Tibial artery (tissue), 4 donors: Measurements from ENCODE around the gene TBC1D9B.

Source experiments
- DNase-seq, 2 donors: peaks; one replicate each; pipeline ENCODE4 v3.0.0-alpha.2; 2019
- H3K27ac ChIP-seq, 2 donors: fragments of 200-600 bp; sonication (generic) in 1 of 2; 1 replicate in 1 of 2; 2 replicates in 1 of 2; pipeline ENCODE4 v1.5.1; 2018 to 2019; ENCODE audit warnings: mild to moderate bottlenecking in 1 of 2
- H3K27me3 ChIP-seq, 2 donors: fragments of 200-600 bp; sonication (generic) in 1 of 2; one replicate each; pipeline versions ENCODE4 v1.5.1 to v1.6.0; 2016 to 2019
- H3K36me3 ChIP-seq, 3 donors: fragments of 200-600 bp; sonication (generic) in 2 of 3; one replicate each; pipeline ENCODE4 v1.5.1; 2016 to 2019; ENCODE audit warnings: mild to moderate bottlenecking in 2 of 3
- H3K4me1 ChIP-seq, 4 donors: fragments of 200-600 bp; sonication (generic) in 2 of 4; 1 replicate in 3 of 4; 2 replicates in 1 of 4; pipeline ENCODE4 v1.5.1; 2016 to 2019
- H3K4me3 ChIP-seq, 2 donors: fragments of 200-600 bp; sonication (generic) in 1 of 2; 1 replicate in 1 of 2; 2 replicates in 1 of 2; pipeline ENCODE4 v1.5.1; 2018 to 2019; ENCODE audit warnings: mild to moderate bottlenecking in 2 of 2
- H3K9me3 ChIP-seq, 3 donors: fragments of 200-600 bp; sonication (generic) in 1 of 3; one replicate each; pipeline ENCODE4 v1.5.1; 2016 to 2019
- CTCF ChIP-seq, 2 experiments: fragments of 200-600 bp in 1 of 2; fragments of 450-650 bp in 1 of 2; IDR thresholded peaks; one replicate each; pipeline ENCODE4 v1.5.1; 2017 to 2019; ENCODE audit warnings: antibody characterized with exemption in 2 of 2, mild to moderate bottlenecking in 1 of 2, moderate library complexity in 1 of 2
- intact Hi-C: fragments of 100-400 bp; cut with DNase I; formaldehyde crosslinking; loops from one replicate; pipeline ENCODE4 v1.15.0; 2023; ENCODE audit warnings: low total_unique reads

Gene TBC1D9B

GRCh38 chr5:179816796-179817469 is 90.8 kb downstream of the TBC1D9B start:
- TF ChIP-seq CTCF (IDR thresholded peaks at IDR 0.05): no peak
- peak overlapping the region; percentile 56 to 61 for H3K4me3 ChIP-seq
- peaks cover 14 to 44% (median 37%) of the 10 kb centered on the region in 4 donors for H3K4me1 ChIP-seq
- no peaks in the 10 kb centered on the region for H3K9me3 ChIP-seq
- DNase-seq: no peak
- H3K36me3 ChIP-seq: peaks cover 0 to 18% (median under 1%) of the 10 kb centered on the region in 3 donors
- H3K27me3 ChIP-seq: no peaks in the 10 kb centered on the region
- intact Hi-C loops: loop anchor here (5.0 kb wide), 2 partner anchors 195 to 475 kb away; partner anchors contain the start of genes HNRNPH1 and MAPK9
- peak overlapping the region; percentile 100 for H3K27ac ChIP-seq

DNA sequence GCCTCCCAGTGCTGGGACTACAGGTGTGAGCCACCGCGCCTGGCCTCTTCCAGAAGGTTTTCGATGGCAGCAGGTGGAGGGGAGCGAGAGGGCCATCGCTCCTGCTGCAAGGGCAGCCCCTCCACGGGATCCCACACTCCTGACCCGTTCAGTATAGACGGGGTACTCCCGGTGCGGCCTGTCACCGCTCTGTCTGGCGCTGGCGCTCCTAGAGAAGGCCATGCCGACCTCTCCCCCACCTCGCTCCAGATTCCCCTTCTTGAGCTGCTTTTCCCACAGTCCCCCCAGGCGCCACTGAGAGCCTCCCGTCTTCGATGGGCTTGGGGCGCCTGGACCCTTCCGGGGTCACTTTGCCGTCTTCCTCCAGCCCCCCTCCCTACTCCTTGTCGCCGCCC is 91.3 kb downstream of the TBC1D9B start:
- no peak for DNase-seq
- intact Hi-C loops: loop anchor here (5.0 kb wide), 2 partner anchors 194 to 476 kb away; partner anchors contain the start of genes HNRNPH1 and MAPK9
- H3K27ac ChIP-seq: peak overlapping the region; percentile 100
- no peaks in the 10 kb centered on the region for H3K9me3 ChIP-seq
- H3K27me3 ChIP-seq: no peaks in the 10 kb centered on the region
- peaks cover 14 to 42% (median 35%) of the 10 kb centered on the region in 4 donors for H3K4me1 ChIP-seq
- H3K36me3 ChIP-seq: peaks cover 0 to 18% (median 0%) of the 10 kb centered on the region in 3 donors
- no peak for TF ChIP-seq CTCF (IDR thresholded peaks at IDR 0.05)
- H3K4me3 ChIP-seq: peak overlapping the region; percentile 56 to 61

DNA sequence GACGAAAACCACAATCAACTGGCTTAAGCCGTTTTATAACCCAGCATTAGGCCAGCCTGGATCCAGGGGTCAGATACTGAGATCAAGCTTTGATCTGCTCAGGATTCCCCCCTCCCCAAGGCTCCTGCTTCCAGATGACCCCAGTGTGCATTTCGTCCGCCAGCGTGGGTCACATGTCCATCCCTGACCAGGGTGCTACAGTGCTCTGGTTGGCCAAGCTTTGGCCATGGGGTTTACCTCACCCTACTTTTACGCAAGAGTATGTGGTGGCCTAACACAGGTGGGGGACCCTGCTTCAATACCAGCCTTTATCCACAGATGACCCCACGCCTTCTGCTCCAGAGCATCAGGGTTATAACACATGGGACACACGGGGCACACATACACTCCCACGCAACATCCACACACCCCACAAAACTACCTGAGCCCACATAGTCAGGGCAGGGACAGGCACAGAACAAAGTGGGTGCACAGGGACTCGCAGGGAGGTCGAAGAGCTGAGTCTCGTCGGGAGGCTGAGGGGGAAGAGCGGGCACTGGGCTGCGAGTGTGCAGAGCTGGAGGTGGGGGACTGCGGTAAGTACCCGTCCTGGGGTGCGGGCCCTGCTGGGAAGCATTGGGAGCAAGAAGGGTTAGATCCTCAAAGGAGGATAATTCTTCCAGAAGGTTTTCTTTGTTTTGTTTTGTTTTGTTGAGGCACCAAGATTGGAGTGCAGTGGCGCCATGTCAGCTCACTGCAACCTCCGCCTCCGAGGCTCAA is 92.0 kb downstream of the TBC1D9B start:
- Histone ChIP-seq H3K4me1 (peaks cover 14 to 42% (median 35%) of the 10 kb centered on the region in 4 donors), H3K4me3 (no peak overlapping the region), H3K9me3 (no peaks in the 10 kb centered on the region), H3K27me3 (no peaks in the 10 kb centered on the region), H3K36me3 (peaks cover 0 to 13% (median 0%) of the 10 kb centered on the region in 3 donors), H3K27ac (no peak overlapping the region)
- no peak for TF ChIP-seq CTCF (IDR thresholded peaks at IDR 0.05)
- intact Hi-C loops: loop anchor here (5.0 kb wide), 2 partner anchors 193 to 477 kb away; partner anchors contain the start of genes HNRNPH1 and MAPK9
- peak in 1 of 2 donors; percentile 64 for DNase-seq

DNA sequence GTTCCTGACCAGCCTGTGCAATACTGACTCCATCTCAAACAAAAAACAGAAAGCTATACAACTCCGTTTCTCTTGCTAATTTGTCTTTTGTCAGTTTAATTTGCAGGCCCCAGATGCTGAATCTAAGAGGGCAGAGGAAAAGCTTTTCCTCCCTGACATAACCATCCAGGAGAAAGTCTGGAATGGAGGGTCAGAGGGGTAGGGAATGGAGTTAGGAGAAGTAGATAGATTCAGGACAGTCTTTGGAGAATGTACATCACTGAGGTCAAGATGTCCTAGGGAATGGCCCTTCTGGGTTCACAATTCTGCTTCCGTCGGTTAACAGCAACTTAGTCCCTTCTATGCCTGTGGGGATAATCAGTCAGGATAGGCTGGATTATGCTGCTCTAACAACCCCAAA is 93.6 kb downstream of the TBC1D9B start:
- peaks cover 14 to 29% (median 22%) of the 10 kb centered on the region in 4 donors for H3K4me1 ChIP-seq
- no peak for DNase-seq
- no peak overlapping the region for H3K27ac ChIP-seq
- no peaks in the 10 kb centered on the region for H3K27me3 ChIP-seq
- intact Hi-C loops: no loop called here
- H3K36me3 ChIP-seq: peaks cover 0 to 13% (median 0%) of the 10 kb centered on the region in 3 donors
- H3K4me3 ChIP-seq: no peak overlapping the region
- no peaks in the 10 kb centered on the region for H3K9me3 ChIP-seq
- no peak for TF ChIP-seq CTCF (IDR thresholded peaks at IDR 0.05)

DNA sequence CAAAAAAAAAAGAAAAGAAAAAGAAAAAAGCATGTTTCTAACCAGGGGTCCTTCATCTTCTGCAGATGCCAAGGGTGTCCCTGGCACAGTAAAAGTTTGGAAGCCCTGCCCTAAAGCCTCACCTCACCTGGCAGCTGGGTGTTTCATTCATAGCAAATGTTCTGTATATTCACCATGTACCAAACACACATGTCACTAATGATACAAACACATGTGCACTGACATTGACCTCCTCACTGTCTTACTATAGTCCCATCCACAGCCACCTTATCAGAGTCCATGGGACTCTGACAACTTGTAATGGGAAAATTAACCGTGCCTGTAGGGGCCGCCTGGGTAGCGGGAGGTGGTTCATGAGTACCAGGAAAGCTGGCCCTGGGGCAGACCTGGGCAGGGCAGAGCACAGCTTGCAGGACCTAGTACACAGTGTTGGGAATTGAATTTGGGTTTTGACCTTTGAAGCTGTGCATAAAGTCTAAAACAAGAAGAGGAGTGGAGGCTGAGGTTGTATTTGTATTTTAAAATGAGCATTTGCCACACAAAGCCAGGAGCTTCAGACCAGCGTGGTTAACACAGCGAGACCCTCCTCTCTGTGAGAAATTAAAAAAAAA is 94.6 kb downstream of the TBC1D9B start:
- Histone ChIP-seq H3K27ac (no peak overlapping the region), H3K36me3 (peaks cover 0 to 13% (median 0%) of the 10 kb centered on the region in 3 donors), H3K9me3 (no peaks in the 10 kb centered on the region), H3K4me3 (no peak overlapping the region), H3K4me1 (peaks cover 8 to 22% (median 15%) of the 10 kb centered on the region in 4 donors), H3K27me3 (no peaks in the 10 kb centered on the region)
- intact Hi-C loops: no loop called here
- DNase-seq: no peak
- no peak for TF ChIP-seq CTCF (IDR thresholded peaks at IDR 0.05)
